Measurements from ENCODE around the gene PRDX2.

Gene PRDX2

GRCh38 chr19:12752056-12752781 lies 49.4 kb downstream of the PRDX2 start:
- DNase-seq (ENCODE audit: low spot score): no peak

GRCh38 chr19:12751635-12752034 lies 50.0 kb downstream of the PRDX2 start, which contains the start of gene BEST2:
Gene BEST2 (plus strand): TSS chr19:12751791. CDS start chr19:12752593, 802 bp downstream.
- no peak for DNase-seq (ENCODE audit: low spot score)

GRCh38 chr19:12750851-12751250 lies 50.7 kb downstream of the PRDX2 start:
- DNase-seq (ENCODE audit: low spot score): no peak

GRCh38 chr19:12749938-12750521 lies 51.6 kb downstream of the PRDX2 start:
- no peak for DNase-seq (ENCODE audit: low spot score)

GRCh38 chr19:12748489-12748888 lies 53.1 kb downstream of the PRDX2 start:
- no peak for DNase-seq (ENCODE audit: low spot score)

Measured in left forelimb (tissue), 1 donor.